ENCODE data around the gene A3GALT2. TPM values are rescaled to one million over a fixed set of nuclear protein-coding genes. Genes with fewer than 3 reads are reported as not detected.

Gene A3GALT2
- total RNA-seq, 1 experiment from 2014 or later, result not detected

DNA sequence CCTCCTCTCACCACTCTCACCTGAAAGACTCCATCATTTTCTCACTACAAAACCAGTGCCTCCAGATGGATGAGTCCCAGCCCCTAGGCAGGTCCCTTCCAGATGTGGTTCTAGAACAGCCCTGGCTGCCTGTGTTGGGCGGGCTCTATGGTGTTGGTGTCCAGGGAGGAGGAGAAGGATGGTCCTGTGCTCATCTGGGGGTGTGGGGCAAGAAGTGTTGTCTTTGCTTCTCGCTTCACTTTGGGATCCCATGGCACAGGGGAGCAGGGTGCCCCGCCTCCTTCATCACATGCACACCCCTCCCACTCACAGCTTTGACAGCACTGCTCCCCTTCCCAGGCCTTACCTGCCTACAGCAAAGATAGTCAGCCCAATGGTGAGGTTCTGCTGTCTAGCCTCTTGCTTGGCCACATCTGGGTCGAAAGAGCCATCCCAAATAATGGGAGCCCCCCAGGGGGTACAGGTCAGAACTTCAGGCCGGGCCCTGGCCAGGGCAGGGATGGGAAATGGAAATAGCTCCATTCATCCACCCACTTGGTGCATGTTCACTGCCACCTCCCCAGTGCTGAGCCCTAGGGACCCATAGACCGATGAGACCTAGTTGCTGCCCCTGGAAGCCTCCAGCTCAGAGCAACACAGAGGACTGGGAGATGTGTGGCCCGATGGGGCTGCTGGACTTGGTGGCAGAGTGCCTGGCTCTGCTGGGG, 9.0 kb downstream of the A3GALT2 start:
- Mint-ChIP-seq H3K36me3 (ENCODE audit: insufficient read depth in 1 of 3, low read depth in 3 of 3) (no peaks in the 10 kb centered on the region; a peak in 1 of 7 replicates), H3K27me3 (ENCODE audit: low read depth) (peaks cover 23% of the 10 kb centered on the region), H3K4me3 (no peak overlapping the region), H3K27ac (no peak overlapping the region), H3K9me3 (no peaks in the 10 kb centered on the region; a peak in 3 of 5 replicates), H3K4me1 (no peaks in the 10 kb centered on the region)
- H3T11ph ChIP-seq (ENCODE audit: low read length), result no peak overlapping the region
- H3K4me2 ChIP-seq (ENCODE audit: insufficient read depth, insufficient read length, low read length), result no peak overlapping the region
- H3K9me3 ChIP-seq (ENCODE audit: control insufficient read depth, low read depth, low read length), result no peaks in the 10 kb centered on the region
- no peak overlapping the region for H3K18ac ChIP-seq (ENCODE audit: insufficient read length, low read depth, low read length)
- no peak overlapping the region for H2AK5ac ChIP-seq (ENCODE audit: insufficient read length, low read length)
- H4K8ac ChIP-seq (replicated peaks; ENCODE audit: insufficient read length, low read depth, low read length), result no peak overlapping the region
- no peaks in the 10 kb centered on the region for H3K79me2 ChIP-seq (ENCODE audit: insufficient read depth, low read length)
- H4K5ac ChIP-seq (ENCODE audit: insufficient read length, low read depth, low read length), result no peak overlapping the region
- no peaks in the 10 kb centered on the region for H3K27me3 ChIP-seq (ENCODE audit: insufficient read depth, low read length)
- no peak overlapping the region for H2AFZ ChIP-seq (ENCODE audit: low read length)
- H3K56ac ChIP-seq (ENCODE audit: insufficient read length, low read depth, low read length), result no peak overlapping the region
- H2BK5ac ChIP-seq (ENCODE audit: insufficient read length, low read length), result no peak overlapping the region
- no peak overlapping the region for H2BK120ac ChIP-seq (ENCODE audit: low read depth, low read length, poor library complexity, severe bottlenecking)
- TF ChIP-seq, protein P1, sequence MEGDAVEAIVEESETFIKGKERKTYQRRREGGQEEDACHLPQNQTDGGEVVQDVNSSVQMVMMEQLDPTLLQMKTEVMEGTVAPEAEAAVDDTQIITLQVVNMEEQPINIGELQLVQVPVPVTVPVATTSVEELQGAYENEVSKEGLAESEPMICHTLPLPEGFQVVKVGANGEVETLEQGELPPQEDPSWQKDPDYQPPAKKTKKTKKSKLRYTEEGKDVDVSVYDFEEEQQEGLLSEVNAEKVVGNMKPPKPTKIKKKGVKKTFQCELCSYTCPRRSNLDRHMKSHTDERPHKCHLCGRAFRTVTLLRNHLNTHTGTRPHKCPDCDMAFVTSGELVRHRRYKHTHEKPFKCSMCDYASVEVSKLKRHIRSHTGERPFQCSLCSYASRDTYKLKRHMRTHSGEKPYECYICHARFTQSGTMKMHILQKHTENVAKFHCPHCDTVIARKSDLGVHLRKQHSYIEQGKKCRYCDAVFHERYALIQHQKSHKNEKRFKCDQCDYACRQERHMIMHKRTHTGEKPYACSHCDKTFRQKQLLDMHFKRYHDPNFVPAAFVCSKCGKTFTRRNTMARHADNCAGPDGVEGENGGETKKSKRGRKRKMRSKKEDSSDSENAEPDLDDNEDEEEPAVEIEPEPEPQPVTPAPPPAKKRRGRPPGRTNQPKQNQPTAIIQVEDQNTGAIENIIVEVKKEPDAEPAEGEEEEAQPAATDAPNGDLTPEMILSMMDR (conservative IDR thresholded peaks at IDR 0.05), result no peak
- no peak overlapping the region for H3K9ac ChIP-seq (ENCODE audit: extremely low read depth, insufficient read length, low read length)
- no peaks in the 10 kb centered on the region for H3K4me1 ChIP-seq (ENCODE audit: insufficient read depth, low read length)
- no peak overlapping the region for H3K4ac ChIP-seq (ENCODE audit: low read depth, low read length)
- H2BK20ac ChIP-seq (ENCODE audit: low read depth, low read length, poor library complexity, severe bottlenecking), result no peak overlapping the region
- DNase-seq, result no peak
- no peak overlapping the region for H3K27ac ChIP-seq (ENCODE audit: insufficient read length, low read depth, low read length)
- H4K91ac ChIP-seq (ENCODE audit: insufficient read length, low read depth, low read length), result no peak overlapping the region
- no peak overlapping the region for H3K14ac ChIP-seq (ENCODE audit: insufficient read depth, low read length)
- H3K79me1 ChIP-seq (ENCODE audit: insufficient read depth, low read depth, low read length, poor library complexity, severe bottlenecking), result no peaks in the 10 kb centered on the region
- H3K23me2 ChIP-seq (ENCODE audit: insufficient read length, low read depth, low read length, poor library complexity, severe bottlenecking), result no peaks in the 10 kb centered on the region
- no peak overlapping the region for H3K23ac ChIP-seq (ENCODE audit: insufficient read length, low read depth, low read length)
- no CpG with 5 or more reads among the region's 7 CpGs for WGBS (ENCODE audit: extremely low coverage, insufficient read length, low lambda C conversion rate)
- no peak overlapping the region for H2BK15ac ChIP-seq (ENCODE audit: low read depth, low read length)
- H4K20me1 ChIP-seq (ENCODE audit: control insufficient read depth, insufficient read depth, insufficient read length), result no peaks in the 10 kb centered on the region
- no peak overlapping the region for H2BK12ac ChIP-seq (ENCODE audit: insufficient read length, low read depth, low read length)

Measured in H9 (cell line).